PC-9 (cell line): Measurements from ENCODE around the gene FAM193B.
"Not testable (repeated sequence)": the region's sequence is repeated elsewhere in the genome, so short reads cannot be mapped to it uniquely, and the experiment has no call there.

ENCODE experiments used
- CTCF ChIP-seq: fragments of 200-600 bp; sonication (generic); conservative IDR thresholded peaks from 2 replicates; pipeline ENCODE4 v1.6.1; 2017; ENCODE audit warnings: mixed run types, antibody characterized with exemption, mild to moderate bottlenecking, moderate library complexity
- EZH2 ChIP-seq: fragments of 200-600 bp; sonication (generic); IDR thresholded peaks from 2 replicates; pipeline ENCODE4 v1.8.0; 2017; ENCODE audit warnings: antibody characterized with exemption, low read depth

GRCh38 chr5:177534433-177534832 lies 19.9 kb downstream of the FAM193B start:
- TF ChIP-seq CTCF, EZH2: not testable (repeated sequence)
